K562 (cell line): ENCODE measurements around the gene SPINT1. TPM values are rescaled to one million over a fixed set of nuclear protein-coding genes. Genes with fewer than 3 reads are reported as not detected.

ENCODE experiments used
- ATF7 ChIP-seq: fragments of 450-650 bp; IDR thresholded peaks from 2 replicates; pipeline ENCODE4 v1.7.1; 2014; ENCODE audit warnings: mild to moderate bottlenecking, moderate library complexity
- KDM5B ChIP-seq: fragments of 200-600 bp; sonication (generic); IDR thresholded peaks from 2 replicates; pipeline ENCODE4 v1.6.1; 2012; ENCODE audit warnings: low read depth, mild to moderate bottlenecking, moderate library complexity, low read length, control low read depth, inconsistent platforms; ENCODE audit not compliant: insufficient replicate concordance
- KLF13 ChIP-seq: fragments of 450-650 bp; IDR thresholded peaks from 2 replicates; pipeline ENCODE4 v1.6.1; 2016; ENCODE audit warnings: missing genetic modification characterization, low read depth, mild to moderate bottlenecking, missing compliant biosample characterization, moderate library complexity, borderline replicate concordance
- LCOR ChIP-seq: sonication (generic); formaldehyde crosslinking; IDR thresholded peaks from 2 replicates; pipeline ENCODE4 v1.8.0; 2022; ENCODE audit warnings: mild to moderate bottlenecking, missing genetic modification reagents
- MAZ ChIP-seq, 2 experiments: fragments of 450-650 bp in 1 of 2; sonication (generic) in 1 of 2; formaldehyde crosslinking; IDR thresholded peaks in 1 of 2; conservative IDR thresholded peaks in 1 of 2; 2 replicates each; pipeline versions ENCODE4 v1.4.0 to v1.5.0; 2020; ENCODE audit warnings: mild to moderate bottlenecking in 1 of 2, missing genetic modification reagents in 1 of 2
- RAD21 ChIP-seq, 2 experiments: fragments of 250-450 bp in 1 of 2; fragments of 450-650 bp in 1 of 2; sonication (Bioruptor Pico) in 1 of 2; formaldehyde crosslinking in 1 of 2; IDR thresholded peaks in 1 of 2; conservative IDR thresholded peaks in 1 of 2; 2 replicates each; pipeline versions ENCODE4 v1.4.0 to v1.8.0; 2020 to 2022; ENCODE audit warnings: mild to moderate bottlenecking in 2 of 2, moderate library complexity in 1 of 2
- SMARCA4 ChIP-seq: fragments of 450-650 bp; IDR thresholded peaks from 2 replicates; pipeline ENCODE4 v1.6.1; 2016
- USF2 ChIP-seq: sonication (generic); formaldehyde crosslinking; IDR thresholded peaks from 2 replicates; pipeline ENCODE4 v1.5.0; 2020; ENCODE audit warnings: missing genetic modification reagents
- polyA plus RNA-seq, 8 experiments: library from polyadenylated mRNA; depleted of rRNA in 4 of 8; stranded (reverse) in 5 of 8; unstranded in 3 of 8; fragments of >200 nt; fragmentation: Nextera tagmentation in 2 of 8; fragmentation: Illumina TruSeq in 1 of 8; extraction: Ambion mirVana in 2 of 8; extraction: Trizol in 1 of 8; gene quantifications; 2 replicates each; pipeline versions ENCODE4 v1.2.1 to v1.2.3, GENCODE V29; 2011 to 2014; ENCODE audit warnings: inconsistent platforms in 1 of 8, missing spikeins in 1 of 8
- total RNA-seq, 7 experiments: library from RNA; depleted of rRNA in 6 of 7; stranded (reverse); fragments of >200 nt in 6 of 7; fragmentation: Illumina TruSeq in 2 of 7; extraction: Trizol in 2 of 7; gene quantifications; 2 replicates each; pipeline versions ENCODE4 v1.2.1 to v1.2.3, GENCODE V29; 2011 to 2021; ENCODE audit warnings: low replicate concordance in 1 of 7
- TF ChIP-seq, protein P1 (sequence below), 2 experiments: fragments of 450-650 bp; conservative IDR thresholded peaks; 2 replicates each; pipeline ENCODE4 v1.6.1; 2017; ENCODE audit warnings: mild to moderate bottlenecking in 2 of 2, moderate library complexity in 2 of 2
- TF ChIP-seq, protein P2 (sequence below): fragments of 450-650 bp; IDR thresholded peaks from 2 replicates; pipeline ENCODE4 v1.6.1; 2016; ENCODE audit warnings: borderline replicate concordance
- TF ChIP-seq, protein P3 (sequence below), 2 experiments: IDR thresholded peaks; 2 replicates each; pipeline ENCODE4 v1.6.1; 2012; ENCODE audit warnings: improper control_type of control experiment in 2 of 2, low read depth in 2 of 2, low read length in 2 of 2, borderline replicate concordance in 1 of 2
- TF ChIP-seq, protein P4 (sequence below): conservative IDR thresholded peaks from 2 replicates; pipeline ENCODE4 v1.6.1; 2011; ENCODE audit warnings: low read depth, mild to moderate bottlenecking, low read length; ENCODE audit not compliant: control insufficient read depth
- TF ChIP-seq, protein P5 (sequence below), 2 experiments: IDR thresholded peaks; 2 replicates each; pipeline ENCODE4 v1.6.1; 2011; ENCODE audit warnings: borderline replicate concordance in 1 of 2, control low read depth in 1 of 2, low read depth in 1 of 2, low read length in 1 of 2, mild to moderate bottlenecking in 1 of 2, mixed read lengths in 1 of 2, moderate library complexity in 1 of 2; ENCODE audit not compliant: insufficient read depth in 1 of 2, insufficient read length in 1 of 2, poor library complexity in 1 of 2, severe bottlenecking in 1 of 2; ENCODE audit errors: extremely low read depth in 1 of 2

Gene SPINT1
- total and polyA plus RNA-seq, 9 of the 15 experiments (the other 6 are each of a cell fraction or from before 2014, with no cell fraction given) = 0.78 to 4.5 (median 1.5) TPM

DNA sequence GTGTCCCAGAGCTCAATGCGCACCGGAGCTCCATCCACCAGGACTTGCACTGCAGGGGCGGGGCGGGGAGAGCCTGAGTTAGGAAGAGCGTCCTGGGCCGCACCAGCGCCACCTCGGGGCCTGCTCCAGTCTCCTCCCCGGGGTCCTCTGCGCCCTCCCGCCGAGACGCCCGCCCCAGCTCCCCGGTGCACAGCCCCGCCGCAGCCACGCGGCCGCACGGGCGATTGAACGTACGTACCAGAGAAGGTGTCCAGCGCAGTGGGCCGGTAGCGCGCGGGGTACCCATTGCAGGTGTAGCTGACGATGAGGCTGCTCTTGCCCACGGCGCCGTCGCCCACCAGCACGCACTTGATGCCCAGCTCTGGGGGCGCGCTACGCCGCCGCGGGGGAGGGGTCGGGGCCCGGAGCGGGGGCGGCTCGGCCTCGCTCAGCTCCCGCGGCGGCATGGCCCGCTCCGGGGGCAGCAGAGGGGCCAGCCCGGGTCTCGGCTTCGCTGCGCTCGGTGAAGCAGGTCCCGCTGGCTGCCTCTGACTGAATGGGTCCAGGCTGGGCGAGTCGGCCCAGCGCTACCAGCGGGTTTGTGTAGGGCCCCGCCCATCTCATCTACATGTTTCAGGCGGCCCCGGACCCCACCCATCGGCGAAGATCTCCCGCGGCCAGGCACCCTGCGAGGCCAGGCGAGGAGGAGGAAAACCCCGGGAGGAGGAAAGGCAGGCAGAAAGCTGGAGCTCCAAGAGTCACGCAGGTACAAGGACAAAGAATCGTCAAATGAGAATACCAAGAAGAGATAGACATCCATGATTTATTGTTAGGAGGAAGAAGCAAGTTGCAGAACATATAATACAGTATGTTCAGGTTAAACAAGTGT, 30.1 kb downstream of the SPINT1 start, which contains the start of gene RHOV (continued):
- peak; percentile 51 to 87; a peak in 3 of 4 replicates for TF ChIP-seq MAZ (CRISPR knock-in tag; conservative IDR thresholded peaks at IDR 0.05 in 1 of 2, IDR thresholded peaks at IDR 0.05 in 1 of 2)
- TF ChIP-seq, protein P1, sequence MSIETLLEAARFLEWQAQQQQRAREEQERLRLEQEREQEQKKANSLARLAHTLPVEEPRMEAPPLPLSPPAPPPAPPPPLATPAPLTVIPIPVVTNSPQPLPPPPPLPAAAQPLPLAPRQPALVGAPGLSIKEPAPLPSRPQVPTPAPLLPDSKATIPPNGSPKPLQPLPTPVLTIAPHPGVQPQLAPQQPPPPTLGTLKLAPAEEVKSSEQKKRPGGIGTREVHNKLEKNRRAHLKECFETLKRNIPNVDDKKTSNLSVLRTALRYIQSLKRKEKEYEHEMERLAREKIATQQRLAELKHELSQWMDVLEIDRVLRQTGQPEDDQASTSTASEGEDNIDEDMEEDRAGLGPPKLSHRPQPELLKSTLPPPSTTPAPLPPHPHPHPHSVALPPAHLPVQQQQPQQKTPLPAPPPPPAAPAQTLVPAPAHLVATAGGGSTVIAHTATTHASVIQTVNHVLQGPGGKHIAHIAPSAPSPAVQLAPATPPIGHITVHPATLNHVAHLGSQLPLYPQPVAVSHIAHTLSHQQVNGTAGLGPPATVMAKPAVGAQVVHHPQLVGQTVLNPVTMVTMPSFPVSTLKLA (conservative IDR thresholded peaks at IDR 0.05) = peak in 1 of 2 experiments; percentile 70; a peak in 2 of 4 replicates
- TF ChIP-seq, protein P2, sequence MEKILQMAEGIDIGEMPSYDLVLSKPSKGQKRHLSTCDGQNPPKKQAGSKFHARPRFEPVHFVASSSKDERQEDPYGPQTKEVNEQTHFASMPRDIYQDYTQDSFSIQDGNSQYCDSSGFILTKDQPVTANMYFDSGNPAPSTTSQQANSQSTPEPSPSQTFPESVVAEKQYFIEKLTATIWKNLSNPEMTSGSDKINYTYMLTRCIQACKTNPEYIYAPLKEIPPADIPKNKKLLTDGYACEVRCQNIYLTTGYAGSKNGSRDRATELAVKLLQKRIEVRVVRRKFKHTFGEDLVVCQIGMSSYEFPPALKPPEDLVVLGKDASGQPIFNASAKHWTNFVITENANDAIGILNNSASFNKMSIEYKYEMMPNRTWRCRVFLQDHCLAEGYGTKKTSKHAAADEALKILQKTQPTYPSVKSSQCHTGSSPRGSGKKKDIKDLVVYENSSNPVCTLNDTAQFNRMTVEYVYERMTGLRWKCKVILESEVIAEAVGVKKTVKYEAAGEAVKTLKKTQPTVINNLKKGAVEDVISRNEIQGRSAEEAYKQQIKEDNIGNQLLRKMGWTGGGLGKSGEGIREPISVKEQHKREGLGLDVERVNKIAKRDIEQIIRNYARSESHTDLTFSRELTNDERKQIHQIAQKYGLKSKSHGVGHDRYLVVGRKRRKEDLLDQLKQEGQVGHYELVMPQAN = peak; percentile 35; the same call in 1 of the 2 replicates
- TF ChIP-seq, protein P3, sequence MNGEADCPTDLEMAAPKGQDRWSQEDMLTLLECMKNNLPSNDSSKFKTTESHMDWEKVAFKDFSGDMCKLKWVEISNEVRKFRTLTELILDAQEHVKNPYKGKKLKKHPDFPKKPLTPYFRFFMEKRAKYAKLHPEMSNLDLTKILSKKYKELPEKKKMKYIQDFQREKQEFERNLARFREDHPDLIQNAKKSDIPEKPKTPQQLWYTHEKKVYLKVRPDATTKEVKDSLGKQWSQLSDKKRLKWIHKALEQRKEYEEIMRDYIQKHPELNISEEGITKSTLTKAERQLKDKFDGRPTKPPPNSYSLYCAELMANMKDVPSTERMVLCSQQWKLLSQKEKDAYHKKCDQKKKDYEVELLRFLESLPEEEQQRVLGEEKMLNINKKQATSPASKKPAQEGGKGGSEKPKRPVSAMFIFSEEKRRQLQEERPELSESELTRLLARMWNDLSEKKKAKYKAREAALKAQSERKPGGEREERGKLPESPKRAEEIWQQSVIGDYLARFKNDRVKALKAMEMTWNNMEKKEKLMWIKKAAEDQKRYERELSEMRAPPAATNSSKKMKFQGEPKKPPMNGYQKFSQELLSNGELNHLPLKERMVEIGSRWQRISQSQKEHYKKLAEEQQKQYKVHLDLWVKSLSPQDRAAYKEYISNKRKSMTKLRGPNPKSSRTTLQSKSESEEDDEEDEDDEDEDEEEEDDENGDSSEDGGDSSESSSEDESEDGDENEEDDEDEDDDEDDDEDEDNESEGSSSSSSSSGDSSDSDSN (IDR thresholded peaks at IDR 0.05; ENCODE audit: borderline replicate concordance in 1 of 2, low read depth in 2 of 2, low read length in 2 of 2) = peak; percentile 79 to 80; a peak in 2 of 4 replicates
- TF ChIP-seq, protein P4, sequence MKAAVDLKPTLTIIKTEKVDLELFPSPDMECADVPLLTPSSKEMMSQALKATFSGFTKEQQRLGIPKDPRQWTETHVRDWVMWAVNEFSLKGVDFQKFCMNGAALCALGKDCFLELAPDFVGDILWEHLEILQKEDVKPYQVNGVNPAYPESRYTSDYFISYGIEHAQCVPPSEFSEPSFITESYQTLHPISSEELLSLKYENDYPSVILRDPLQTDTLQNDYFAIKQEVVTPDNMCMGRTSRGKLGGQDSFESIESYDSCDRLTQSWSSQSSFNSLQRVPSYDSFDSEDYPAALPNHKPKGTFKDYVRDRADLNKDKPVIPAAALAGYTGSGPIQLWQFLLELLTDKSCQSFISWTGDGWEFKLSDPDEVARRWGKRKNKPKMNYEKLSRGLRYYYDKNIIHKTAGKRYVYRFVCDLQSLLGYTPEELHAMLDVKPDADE = no peak
- 0 out of 4 replicates have a peak, but pooled peaks of 1 of the 2 experiments have one; percentile 38 for TF ChIP-seq RAD21 (CRISPR knock-in tag; conservative IDR thresholded peaks at IDR 0.05 in 1 of 2, IDR thresholded peaks at IDR 0.05 in 1 of 2)
- TF ChIP-seq, protein P5, sequence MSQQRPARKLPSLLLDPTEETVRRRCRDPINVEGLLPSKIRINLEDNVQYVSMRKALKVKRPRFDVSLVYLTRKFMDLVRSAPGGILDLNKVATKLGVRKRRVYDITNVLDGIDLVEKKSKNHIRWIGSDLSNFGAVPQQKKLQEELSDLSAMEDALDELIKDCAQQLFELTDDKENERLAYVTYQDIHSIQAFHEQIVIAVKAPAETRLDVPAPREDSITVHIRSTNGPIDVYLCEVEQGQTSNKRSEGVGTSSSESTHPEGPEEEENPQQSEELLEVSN (IDR thresholded peaks at IDR 0.05; ENCODE audit: borderline replicate concordance in 1 of 2, extremely low read depth in 1 of 2, insufficient read depth in 1 of 2, insufficient read length in 1 of 2, low read depth in 1 of 2, low read length in 1 of 2, poor library complexity in 1 of 2, severe bottlenecking in 1 of 2) = peak in 1 of 2 experiments; percentile 87
- peak; percentile 51 for TF ChIP-seq KDM5B
- TF ChIP-seq KLF13 (tag) = 0 out of 2 replicates have a peak, but pooled peaks have one; percentile 29
- TF ChIP-seq LCOR (CRISPR knock-in tag) = peak; percentile 16; the same call in 1 of the 2 replicates
- TF ChIP-seq ATF7 = 0 out of 2 replicates have a peak, but pooled peaks have one; percentile 20
- TF ChIP-seq USF2 (CRISPR knock-in tag) = 0 out of 2 replicates have a peak, but pooled peaks have one; percentile 4
- TF ChIP-seq SMARCA4 = peak; percentile 15; the same call in 1 of the 2 replicates
